WTC11 (cell line): ENCODE data around the gene BEGAIN.

Experiments used
- PRRX2 ChIP-seq: fragments of 250-450 bp; sonication (Bioruptor Pico); IDR thresholded peaks from 2 replicates; pipeline ENCODE4 v1.8.0; 2021; ENCODE audit warnings: mild to moderate bottlenecking
- SP1 ChIP-seq: sonication (generic); formaldehyde crosslinking; conservative IDR thresholded peaks from 2 replicates; pipeline ENCODE4 v1.8.1; 2022; ENCODE audit warnings: missing genetic modification reagents
- ZNF121 ChIP-seq: sonication (generic); formaldehyde crosslinking; IDR thresholded peaks from 2 replicates; pipeline ENCODE4 v1.8.0; 2023; ENCODE audit warnings: missing genetic modification reagents
- TF ChIP-seq, protein P1 (sequence below): sonication (generic); formaldehyde crosslinking; IDR thresholded peaks from 2 replicates; pipeline ENCODE4 v1.8.0; 2022; ENCODE audit warnings: mild to moderate bottlenecking, missing genetic modification reagents
- TF ChIP-seq, protein P2 (sequence below): sonication (generic); formaldehyde crosslinking; IDR thresholded peaks from 2 replicates; pipeline ENCODE4 v1.8.1; 2022; ENCODE audit warnings: mild to moderate bottlenecking, missing genetic modification reagents, moderate library complexity, borderline replicate concordance
- TF ChIP-seq, protein P3 (sequence below): sonication (generic); formaldehyde crosslinking; IDR thresholded peaks from 2 replicates; pipeline ENCODE4 v1.8.1; 2023; ENCODE audit warnings: mild to moderate bottlenecking, missing genetic modification reagents
- TF ChIP-seq, protein P4 (sequence below): fragments of 200-600 bp; IDR thresholded peaks from 2 replicates; pipeline ENCODE4 v1.8.0; 2022; ENCODE audit warnings: antibody characterized with exemption
- TF ChIP-seq, protein P5 (sequence below): fragments of 250-450 bp; sonication (Bioruptor Pico); conservative IDR thresholded peaks from 2 replicates; pipeline ENCODE4 v1.9.0; 2021; ENCODE audit warnings: mild to moderate bottlenecking
- TF ChIP-seq, protein P6 (sequence below): sonication (generic); formaldehyde crosslinking; IDR thresholded peaks from 2 replicates; pipeline ENCODE4 v1.8.1; 2022; ENCODE audit warnings: mild to moderate bottlenecking, moderate library complexity, missing genetic modification reagents

DNA sequence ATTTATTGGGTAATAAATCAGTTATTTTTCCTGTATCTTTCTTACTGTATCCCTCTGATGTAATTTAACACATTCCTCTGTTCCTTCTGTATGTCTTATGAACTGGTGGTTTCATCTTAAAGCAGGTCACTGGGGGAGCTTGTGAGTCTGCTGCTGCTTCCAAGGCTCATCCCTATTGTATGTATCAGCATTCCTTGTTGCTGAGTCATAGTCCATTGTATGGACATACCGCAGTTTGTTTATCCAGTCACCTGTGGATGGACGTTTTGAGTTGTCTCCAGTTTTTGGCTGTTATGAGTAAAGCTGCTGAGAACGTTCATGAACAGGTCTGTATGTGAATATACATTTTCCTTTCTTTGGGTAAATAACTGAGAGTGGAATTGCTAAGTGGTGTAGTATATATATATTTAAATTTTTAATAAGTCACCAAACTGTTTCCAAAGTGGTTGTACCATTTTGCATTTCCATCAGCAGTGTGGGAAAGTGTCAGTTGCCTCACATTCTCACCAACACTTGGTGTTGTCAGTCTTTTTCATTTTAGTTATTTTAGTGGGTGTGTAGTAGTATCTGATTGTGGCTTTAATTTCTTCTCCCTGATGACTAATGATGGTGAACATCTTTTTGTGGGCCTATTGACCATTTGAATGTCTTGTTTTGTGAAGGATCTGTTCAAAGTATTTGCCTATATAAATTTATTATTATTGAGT is 82.7 kb downstream of the BEGAIN start:
- TF ChIP-seq, protein P1, sequence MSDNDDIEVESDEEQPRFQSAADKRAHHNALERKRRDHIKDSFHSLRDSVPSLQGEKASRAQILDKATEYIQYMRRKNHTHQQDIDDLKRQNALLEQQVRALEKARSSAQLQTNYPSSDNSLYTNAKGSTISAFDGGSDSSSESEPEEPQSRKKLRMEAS (CRISPR knock-in tag): no peak
- TF ChIP-seq, protein P2, sequence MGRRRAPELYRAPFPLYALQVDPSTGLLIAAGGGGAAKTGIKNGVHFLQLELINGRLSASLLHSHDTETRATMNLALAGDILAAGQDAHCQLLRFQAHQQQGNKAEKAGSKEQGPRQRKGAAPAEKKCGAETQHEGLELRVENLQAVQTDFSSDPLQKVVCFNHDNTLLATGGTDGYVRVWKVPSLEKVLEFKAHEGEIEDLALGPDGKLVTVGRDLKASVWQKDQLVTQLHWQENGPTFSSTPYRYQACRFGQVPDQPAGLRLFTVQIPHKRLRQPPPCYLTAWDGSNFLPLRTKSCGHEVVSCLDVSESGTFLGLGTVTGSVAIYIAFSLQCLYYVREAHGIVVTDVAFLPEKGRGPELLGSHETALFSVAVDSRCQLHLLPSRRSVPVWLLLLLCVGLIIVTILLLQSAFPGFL (CRISPR knock-in tag): no peak
- TF ChIP-seq, protein P3, sequence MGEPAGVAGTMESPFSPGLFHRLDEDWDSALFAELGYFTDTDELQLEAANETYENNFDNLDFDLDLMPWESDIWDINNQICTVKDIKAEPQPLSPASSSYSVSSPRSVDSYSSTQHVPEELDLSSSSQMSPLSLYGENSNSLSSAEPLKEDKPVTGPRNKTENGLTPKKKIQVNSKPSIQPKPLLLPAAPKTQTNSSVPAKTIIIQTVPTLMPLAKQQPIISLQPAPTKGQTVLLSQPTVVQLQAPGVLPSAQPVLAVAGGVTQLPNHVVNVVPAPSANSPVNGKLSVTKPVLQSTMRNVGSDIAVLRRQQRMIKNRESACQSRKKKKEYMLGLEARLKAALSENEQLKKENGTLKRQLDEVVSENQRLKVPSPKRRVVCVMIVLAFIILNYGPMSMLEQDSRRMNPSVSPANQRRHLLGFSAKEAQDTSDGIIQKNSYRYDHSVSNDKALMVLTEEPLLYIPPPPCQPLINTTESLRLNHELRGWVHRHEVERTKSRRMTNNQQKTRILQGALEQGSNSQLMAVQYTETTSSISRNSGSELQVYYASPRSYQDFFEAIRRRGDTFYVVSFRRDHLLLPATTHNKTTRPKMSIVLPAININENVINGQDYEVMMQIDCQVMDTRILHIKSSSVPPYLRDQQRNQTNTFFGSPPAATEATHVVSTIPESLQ (CRISPR knock-in tag): no peak
- TF ChIP-seq ZNF121 (CRISPR knock-in tag) (no peak), PRRX2 (CRISPR knock-in tag) (no peak), SP1 (no peak)
- TF ChIP-seq, protein P4, sequence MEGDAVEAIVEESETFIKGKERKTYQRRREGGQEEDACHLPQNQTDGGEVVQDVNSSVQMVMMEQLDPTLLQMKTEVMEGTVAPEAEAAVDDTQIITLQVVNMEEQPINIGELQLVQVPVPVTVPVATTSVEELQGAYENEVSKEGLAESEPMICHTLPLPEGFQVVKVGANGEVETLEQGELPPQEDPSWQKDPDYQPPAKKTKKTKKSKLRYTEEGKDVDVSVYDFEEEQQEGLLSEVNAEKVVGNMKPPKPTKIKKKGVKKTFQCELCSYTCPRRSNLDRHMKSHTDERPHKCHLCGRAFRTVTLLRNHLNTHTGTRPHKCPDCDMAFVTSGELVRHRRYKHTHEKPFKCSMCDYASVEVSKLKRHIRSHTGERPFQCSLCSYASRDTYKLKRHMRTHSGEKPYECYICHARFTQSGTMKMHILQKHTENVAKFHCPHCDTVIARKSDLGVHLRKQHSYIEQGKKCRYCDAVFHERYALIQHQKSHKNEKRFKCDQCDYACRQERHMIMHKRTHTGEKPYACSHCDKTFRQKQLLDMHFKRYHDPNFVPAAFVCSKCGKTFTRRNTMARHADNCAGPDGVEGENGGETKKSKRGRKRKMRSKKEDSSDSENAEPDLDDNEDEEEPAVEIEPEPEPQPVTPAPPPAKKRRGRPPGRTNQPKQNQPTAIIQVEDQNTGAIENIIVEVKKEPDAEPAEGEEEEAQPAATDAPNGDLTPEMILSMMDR: no peak
- TF ChIP-seq, protein P5, sequence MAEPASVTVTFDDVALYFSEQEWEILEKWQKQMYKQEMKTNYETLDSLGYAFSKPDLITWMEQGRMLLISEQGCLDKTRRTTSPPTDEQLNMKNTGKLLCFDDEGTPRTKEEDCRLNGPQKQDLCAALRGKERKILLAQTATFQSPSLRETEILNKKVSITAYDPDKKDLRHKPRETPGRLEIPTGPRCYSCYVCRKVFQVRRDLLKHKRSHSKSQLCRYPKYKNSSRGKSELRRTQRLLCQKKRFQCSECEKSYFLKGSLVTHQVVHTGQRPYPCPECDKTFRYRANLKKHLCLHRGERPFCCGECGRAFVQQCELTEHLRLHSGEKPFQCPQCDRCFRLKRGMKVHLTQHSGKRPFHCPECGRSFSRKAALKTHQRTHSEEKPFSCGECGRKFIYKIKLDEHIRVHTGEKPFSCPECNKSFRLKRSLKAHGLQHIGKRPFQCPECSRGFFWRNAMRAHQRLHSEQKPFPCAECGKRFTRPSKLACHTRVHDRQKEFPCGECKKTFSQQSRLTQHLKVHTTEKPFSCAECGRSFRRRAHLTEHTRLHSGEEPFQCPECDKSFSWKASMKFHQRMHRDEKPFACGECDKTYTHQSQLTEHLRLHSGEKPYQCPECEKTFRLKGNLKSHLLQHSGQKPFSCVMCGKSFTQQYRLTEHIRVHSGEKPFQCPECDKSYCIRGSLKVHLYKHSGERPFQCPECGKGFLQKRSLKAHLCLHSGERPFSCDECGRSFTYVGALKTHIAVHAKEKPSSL (CRISPR knock-in tag): no peak
- TF ChIP-seq, protein P6, sequence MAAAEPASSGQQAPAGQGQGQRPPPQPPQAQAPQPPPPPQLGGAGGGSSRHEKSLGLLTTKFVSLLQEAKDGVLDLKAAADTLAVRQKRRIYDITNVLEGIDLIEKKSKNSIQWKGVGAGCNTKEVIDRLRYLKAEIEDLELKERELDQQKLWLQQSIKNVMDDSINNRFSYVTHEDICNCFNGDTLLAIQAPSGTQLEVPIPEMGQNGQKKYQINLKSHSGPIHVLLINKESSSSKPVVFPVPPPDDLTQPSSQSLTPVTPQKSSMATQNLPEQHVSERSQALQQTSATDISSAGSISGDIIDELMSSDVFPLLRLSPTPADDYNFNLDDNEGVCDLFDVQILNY (CRISPR knock-in tag): no peak
